Measurements from ENCODE around the gene DMD.

DMD gene

DNA sequence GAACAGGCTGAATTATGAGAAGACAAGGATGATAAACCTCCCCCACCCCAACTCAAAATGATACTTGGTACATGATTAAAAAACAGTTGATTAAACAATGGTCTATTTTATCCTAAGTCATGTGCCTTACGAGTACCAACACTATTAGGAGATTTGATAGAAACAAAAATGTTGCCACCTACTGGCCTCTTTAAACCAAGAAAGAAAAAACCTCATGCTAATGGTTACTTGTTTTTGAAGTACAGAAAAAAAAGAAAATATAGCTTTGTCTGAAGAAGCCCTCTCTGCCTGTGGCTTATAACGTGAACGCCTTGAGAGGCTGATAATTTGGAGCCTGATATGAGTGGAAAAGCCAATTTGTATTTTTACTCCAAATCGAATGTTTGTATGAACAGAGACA is 538.2 kb downstream of the DMD start:
- TF ChIP-seq, protein P1, sequence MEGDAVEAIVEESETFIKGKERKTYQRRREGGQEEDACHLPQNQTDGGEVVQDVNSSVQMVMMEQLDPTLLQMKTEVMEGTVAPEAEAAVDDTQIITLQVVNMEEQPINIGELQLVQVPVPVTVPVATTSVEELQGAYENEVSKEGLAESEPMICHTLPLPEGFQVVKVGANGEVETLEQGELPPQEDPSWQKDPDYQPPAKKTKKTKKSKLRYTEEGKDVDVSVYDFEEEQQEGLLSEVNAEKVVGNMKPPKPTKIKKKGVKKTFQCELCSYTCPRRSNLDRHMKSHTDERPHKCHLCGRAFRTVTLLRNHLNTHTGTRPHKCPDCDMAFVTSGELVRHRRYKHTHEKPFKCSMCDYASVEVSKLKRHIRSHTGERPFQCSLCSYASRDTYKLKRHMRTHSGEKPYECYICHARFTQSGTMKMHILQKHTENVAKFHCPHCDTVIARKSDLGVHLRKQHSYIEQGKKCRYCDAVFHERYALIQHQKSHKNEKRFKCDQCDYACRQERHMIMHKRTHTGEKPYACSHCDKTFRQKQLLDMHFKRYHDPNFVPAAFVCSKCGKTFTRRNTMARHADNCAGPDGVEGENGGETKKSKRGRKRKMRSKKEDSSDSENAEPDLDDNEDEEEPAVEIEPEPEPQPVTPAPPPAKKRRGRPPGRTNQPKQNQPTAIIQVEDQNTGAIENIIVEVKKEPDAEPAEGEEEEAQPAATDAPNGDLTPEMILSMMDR (conservative IDR thresholded peaks at IDR 0.05), result peak; percentile 53
- H3K27ac ChIP-seq, result no peak overlapping the region

DNA sequence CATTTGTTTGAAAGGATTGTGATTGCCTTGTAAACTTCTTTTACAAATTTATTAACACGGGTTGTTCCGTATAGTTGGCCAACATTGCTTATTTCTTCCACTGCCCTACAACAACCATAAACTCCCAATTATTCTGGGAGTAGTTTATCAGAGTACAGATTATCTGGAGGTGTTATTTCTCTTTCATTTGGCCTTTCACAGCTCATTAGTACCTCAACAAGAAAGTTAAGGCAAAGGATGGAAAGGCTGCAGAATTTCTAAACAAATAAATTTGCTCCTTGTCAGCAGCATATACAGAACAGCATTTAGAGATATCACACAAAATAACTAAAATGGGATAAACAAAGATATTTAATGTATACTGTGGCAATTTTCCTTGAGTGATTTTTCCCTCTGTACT is 548.8 kb downstream of the DMD start:
- TF ChIP-seq, protein P1 (conservative IDR thresholded peaks at IDR 0.05), result no peak
- no peak overlapping the region for H3K27ac ChIP-seq

DNA sequence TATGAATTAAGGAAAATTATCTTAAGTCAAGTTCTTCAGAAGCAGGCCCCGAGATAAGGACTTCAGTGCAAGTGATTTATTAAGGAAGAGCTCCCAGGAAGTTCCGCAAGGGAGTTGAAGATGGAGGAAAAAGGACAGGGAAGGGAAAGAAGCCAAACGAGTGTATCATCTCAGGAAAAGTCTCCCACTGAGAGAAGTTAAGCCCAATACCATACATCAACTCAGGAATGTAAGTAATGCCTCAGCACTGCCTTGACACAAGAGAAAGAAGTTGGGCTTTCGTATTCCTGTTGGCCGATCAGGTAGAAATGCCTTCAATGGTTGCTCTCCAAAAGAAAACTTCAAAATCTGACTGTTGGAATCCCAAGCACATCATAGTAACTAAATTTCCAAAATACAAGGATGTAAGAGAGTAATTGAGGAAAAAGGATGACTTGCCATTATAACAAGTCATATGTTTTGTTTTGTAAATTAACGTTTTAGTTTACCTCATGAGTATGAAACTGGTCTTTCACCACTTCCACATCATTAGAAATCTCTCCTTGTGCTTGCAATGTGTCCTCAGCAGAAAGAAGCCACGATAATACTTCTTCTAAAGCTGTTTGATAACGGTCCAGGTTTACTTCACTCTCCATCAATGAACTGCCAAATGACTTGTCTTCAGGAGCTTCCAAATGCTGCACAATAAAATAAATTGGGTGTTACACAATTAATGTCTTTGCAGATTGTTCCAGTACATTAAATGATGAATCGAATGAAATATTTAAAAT is 566.7 kb downstream of the DMD start:
- H3K27ac ChIP-seq, result no peak overlapping the region
- TF ChIP-seq, protein P1 (conservative IDR thresholded peaks at IDR 0.05), result no peak

DNA sequence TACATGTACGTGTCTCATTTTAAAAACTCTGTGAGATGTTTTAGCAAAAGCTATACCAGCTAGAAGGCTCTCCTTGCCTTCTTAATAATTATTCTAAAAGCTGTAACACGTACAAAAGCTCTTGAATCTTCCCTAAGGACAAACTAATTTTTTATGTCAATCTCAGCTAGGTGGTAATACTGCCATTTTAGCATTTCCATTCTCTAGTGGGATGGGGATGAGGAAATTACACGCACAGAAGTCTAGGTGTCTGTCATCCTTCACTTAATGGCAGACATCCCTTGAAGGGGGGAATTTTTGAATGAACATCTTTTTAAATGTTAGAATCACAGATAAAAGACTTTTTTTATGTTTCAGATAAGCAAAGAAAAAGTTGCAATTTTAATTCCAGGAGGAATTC is 569.1 kb downstream of the DMD start:
- TF ChIP-seq, protein P1 (conservative IDR thresholded peaks at IDR 0.05), result no peak
- no peak overlapping the region for H3K27ac ChIP-seq

DNA sequence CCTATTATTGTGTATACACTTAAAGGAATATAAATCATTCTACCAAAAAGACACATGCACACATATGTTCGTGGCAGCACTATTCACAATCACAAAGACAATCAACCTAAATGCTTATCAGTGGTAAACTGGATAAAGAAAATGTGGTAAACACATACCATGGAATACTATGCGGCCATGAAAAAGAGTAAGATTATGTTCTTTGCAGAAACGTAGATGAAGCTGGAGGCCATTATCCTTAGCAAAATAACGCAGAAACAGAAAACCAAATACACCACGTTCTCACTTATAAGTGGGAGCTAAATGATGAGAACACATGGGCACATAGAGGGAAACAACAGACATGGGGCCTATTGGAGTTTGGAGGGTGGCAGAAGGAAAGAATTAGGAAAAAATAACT is 593.2 kb downstream of the DMD start:
- H3K27ac ChIP-seq, result no peak overlapping the region
- TF ChIP-seq, protein P1 (conservative IDR thresholded peaks at IDR 0.05), result no peak

DNA sequence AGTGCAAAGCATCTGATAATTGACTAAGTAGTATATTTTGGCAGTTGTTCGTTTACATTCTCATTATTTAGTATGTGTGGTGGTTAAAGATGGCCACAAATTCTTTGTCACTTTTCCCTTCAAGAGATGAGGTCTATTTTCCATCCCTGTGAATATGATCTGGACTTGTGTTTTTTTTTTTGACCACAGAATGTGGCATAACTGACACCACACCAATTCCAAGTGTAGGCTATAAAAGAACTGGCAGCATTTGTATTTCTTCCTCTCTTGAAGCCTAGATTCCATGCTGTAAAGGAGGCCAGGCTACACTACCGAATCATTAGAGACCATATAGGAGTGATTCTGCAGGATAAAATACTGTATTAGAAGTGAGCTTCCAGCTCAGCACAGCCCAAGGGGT is 596.6 kb downstream of the DMD start:
- no peak overlapping the region for H3K27ac ChIP-seq
- TF ChIP-seq, protein P1 (conservative IDR thresholded peaks at IDR 0.05), result no peak

DNA sequence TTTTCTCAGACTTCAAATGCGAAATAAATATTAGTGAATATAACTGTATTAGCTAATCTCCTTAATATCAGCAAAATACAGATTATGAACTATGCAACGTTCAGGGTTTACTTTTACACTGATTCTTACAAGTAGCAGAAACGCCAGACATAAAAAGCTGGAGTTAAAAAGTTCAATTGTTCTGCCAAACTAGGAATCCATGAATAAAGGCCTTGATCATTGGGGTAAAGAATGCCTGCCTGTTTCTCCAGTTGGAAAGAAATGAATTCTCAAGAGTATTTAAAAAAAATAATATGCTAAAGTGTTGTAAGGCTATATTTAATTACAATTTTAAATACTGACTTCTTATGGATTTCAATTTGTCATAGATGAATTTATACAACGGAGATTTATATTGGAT is 612.2 kb downstream of the DMD start:
- H3K27ac ChIP-seq, result no peak overlapping the region
- TF ChIP-seq, protein P1 (conservative IDR thresholded peaks at IDR 0.05), result no peak

Measured in VCaP (cell line).